GM21723 (cell line): ENCODE results near the gene F11.
"Not testable (repeated sequence)": the region's sequence is repeated elsewhere in the genome, so short reads cannot be mapped to it uniquely, and the experiment has no call there.

Experiments
- ATAC-seq: cut with Tn5 transposase; IDR thresholded peaks from one replicate; pipeline ENCODE4 v1.9.1; 2021; ENCODE audit warnings: mild to moderate bottlenecking, moderate library complexity; ENCODE audit not compliant: unreplicated experiment

The F11 gene

GRCh38 chr4:186265683-186266652 is at the start of gene F11:
Gene F11 (plus strand): TSS chr4:186266189. CDS start chr4:186267137, 948 bp downstream.
- no peak for ATAC-seq

GRCh38 chr4:186216465-186217024 is 49.4 kb upstream of the F11 start:
- no peak for ATAC-seq

- ATAC-seq = no peak
Observed at GRCh38 chr4:186217733-186218293, 48.2 kb upstream of the F11 start.

GRCh38 chr4:186221624-186222023 is 44.4 kb upstream of the F11 start:
- no peak for ATAC-seq

GRCh38 chr4:186225848-186226247 is 40.1 kb upstream of the F11 start:
- ATAC-seq = no peak

GRCh38 chr4:186226521-186227189 is 39.3 kb upstream of the F11 start:
- no peak for ATAC-seq

GRCh38 chr4:186227221-186227620 is 38.8 kb upstream of the F11 start, which contains the start of gene KLKB1:
Gene KLKB1 (plus strand): TSS chr4:186227507. CDS start chr4:186228196, 689 bp downstream.
- ATAC-seq = no peak

GRCh38 chr4:186227744-186228513 is 38.1 kb upstream of the F11 start:
- ATAC-seq = no peak

GRCh38 chr4:186228514-186228894 is 37.5 kb upstream of the F11 start:
- no peak for ATAC-seq

- no peak for ATAC-seq
Observed at GRCh38 chr4:186234367-186234766, 31.6 kb upstream of the F11 start.

GRCh38 chr4:186236126-186236525 is 29.9 kb upstream of the F11 start:
- no peak for ATAC-seq

GRCh38 chr4:186240452-186240847 is 25.5 kb upstream of the F11 start:
- no peak for ATAC-seq

- no peak for ATAC-seq
Observed at GRCh38 chr4:186240848-186241491, 25.0 kb upstream of the F11 start.

- ATAC-seq = no peak
Observed at GRCh38 chr4:186241616-186242015, 24.4 kb upstream of the F11 start.

GRCh38 chr4:186242031-186242430 is 24.0 kb upstream of the F11 start:
- ATAC-seq = not testable (repeated sequence)

GRCh38 chr4:186243331-186243730 is 22.7 kb upstream of the F11 start:
- ATAC-seq = no peak

- no peak for ATAC-seq
Observed at GRCh38 chr4:186244835-186245234, 21.2 kb upstream of the F11 start.

- not testable (repeated sequence) for ATAC-seq
Observed at GRCh38 chr4:186247062-186247752, 18.8 kb upstream of the F11 start.

GRCh38 chr4:186248643-186249042 is 17.3 kb upstream of the F11 start:
- ATAC-seq = no peak
